NCI-H1417 treated with DMSO at 0.1 percent for 48 hours (cell line): Measurements from ENCODE around the gene SLC12A4.

Source experiments
- DNase-seq: peaks from one replicate; lab custom pipeline; 2025; lab: John Stamatoyannopoulos, UW

The SLC12A4 gene

DNA sequence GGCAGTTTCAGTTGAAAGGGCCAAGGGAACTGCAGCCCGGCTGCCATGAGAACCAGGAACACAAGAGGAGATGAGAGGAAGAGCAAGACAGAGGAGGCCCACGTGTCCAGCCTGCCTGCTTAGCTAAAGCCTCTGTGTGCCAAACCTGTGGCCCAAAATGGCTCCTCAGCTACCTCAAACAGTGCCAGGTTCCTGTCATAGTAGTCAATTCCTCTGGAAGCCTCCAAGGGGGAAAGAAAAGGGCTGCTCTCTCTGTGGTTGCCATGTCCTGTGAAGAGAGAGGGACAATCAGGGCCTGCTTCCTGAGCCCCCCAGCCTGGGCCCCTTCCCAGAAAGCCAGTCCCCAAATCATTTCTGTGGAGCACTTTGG, 5.2 kb downstream of the SLC12A4 start:
- DNase-seq, result no peak

- no peak for DNase-seq
Observed at GRCh38 chr16:67962135-67962534, 6.3 kb downstream of the SLC12A4 start.

GRCh38 chr16:67961551-67961957, 6.9 kb downstream of the SLC12A4 start:
- DNase-seq, result peak; percentile 82

DNA sequence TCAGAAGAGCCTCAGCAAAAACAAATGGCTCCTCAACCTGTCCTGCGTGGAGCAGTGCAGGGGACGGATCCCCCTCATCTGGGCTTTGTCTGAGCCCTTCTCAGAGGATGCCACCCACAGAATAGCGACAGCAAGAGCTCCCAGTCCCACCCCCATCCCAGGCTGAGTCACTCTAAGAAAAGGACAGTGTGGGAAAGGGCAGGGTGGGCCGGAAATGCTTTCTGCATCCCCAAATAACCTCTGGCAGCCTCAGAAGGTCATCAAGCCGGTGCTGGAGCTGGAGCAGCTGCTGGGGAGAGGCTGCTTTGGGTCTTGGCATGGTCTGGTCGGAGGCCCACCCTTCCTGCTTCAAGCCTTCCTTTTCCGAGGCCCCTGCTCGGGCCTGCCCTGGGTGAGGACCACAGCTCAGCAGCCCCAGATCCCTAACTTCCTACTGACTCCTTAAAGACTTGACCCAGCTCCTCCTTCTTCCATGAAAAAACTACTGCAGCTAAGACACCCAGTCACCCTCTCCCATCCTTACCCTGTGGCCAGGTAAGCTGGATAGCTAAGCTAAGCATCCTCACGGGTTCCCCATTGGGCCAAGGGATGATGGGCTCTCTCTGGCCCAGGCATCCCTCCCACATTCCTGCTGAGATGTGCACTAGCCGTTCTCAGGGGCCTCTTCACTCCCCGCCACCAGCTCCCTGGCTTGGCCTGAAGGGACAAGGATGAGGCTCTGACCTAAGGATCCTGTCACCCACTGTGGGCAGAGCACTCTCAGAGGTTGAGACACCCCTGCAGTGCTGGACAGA, 8.7 kb downstream of the SLC12A4 start:
- DNase-seq, result no peak

GRCh38 chr16:67957622-67958021, 10.8 kb downstream of the SLC12A4 start:
- no peak for DNase-seq

GRCh38 chr16:67954421-67955196, 13.8 kb downstream of the SLC12A4 start:
- no peak for DNase-seq

GRCh38 chr16:67953641-67954375, 14.6 kb downstream of the SLC12A4 start:
- DNase-seq, result no peak

DNA sequence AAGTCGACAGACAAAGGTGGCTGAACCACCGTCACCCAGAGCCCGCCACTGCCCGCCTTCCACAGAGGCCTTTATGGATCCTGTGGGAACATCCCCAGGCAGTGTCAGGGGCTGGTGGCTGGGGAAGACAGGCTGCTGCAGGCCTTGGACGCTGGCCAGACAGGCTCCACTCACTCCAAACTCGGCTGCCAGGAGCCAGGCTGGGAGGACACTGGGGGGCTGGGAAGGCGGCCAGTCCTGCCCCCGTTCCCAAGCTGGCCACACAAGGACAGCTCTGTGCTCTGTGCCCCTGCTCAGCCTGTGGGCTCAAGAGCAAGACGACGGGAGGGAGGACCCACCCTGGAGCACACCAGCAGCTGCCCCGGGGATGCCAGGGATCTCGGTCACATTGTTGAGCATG, 17.0 kb downstream of the SLC12A4 start:
- DNase-seq, result no peak

GRCh38 chr16:67950335-67950843, 18.0 kb downstream of the SLC12A4 start:
- DNase-seq, result no peak

- DNase-seq, result no peak
Observed at GRCh38 chr16:67949645-67950044, 18.8 kb downstream of the SLC12A4 start.

- DNase-seq, result no peak
Observed at GRCh38 chr16:67948015-67948414, 20.4 kb downstream of the SLC12A4 start.

DNA sequence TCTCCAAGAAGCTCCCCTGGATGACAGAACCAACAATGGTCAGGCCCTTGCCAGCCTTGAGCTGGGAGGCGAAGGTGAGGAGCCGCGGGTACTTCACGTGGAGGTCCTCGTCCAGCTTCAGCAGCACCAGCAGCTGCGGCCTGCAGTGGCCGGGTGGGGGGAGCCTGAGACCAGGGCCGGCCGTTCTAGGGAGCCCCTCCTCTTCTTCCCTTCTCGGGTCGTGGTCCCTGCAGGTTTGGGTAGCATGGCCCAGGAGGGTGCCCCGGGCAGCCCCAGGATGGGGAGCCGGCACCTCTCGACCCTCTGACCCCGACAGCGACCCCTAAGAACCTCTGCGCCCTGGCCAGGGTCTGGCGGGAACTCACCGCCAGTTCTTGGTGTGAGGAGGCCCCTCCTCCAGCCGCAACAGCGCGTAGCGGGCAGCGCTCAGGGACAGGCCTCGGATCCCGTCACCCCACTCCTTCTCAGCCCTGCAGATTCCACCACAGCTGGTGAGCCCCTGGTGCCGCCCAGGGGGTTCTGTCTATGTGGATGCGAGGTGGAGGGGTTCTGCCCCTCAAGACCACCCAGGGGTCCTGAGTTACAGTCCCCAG, 21.4 kb downstream of the SLC12A4 start:
- no peak for DNase-seq

GRCh38 chr16:67946128-67946569, 22.3 kb downstream of the SLC12A4 start:
- no peak for DNase-seq

DNA sequence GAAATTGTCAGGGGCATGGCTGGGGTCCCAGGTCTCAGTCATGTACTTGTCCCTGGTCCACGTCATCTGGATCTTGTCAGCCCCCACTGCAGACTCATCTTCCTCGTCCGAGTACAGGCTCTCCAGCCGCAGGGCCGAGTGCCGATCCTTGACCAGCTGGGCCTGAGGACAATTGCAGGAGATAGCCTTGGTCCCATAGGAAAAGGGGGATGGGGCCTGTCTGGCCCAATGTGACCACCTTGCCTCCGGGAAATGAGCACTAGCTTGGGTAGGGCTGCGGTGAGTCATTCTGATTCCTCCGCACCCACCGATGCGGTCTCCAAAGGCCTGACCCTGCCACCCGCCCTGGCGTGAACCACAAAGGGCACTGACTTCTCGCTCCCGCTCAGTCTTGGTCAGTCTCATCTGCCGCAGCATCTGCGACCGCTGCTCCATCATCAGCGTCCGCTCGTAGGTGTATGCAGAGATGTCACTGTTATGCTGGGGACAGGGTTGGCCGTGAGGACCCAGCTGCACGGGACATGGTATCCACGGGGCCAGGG, 23.0 kb downstream of the SLC12A4 start:
- no peak for DNase-seq

DNA sequence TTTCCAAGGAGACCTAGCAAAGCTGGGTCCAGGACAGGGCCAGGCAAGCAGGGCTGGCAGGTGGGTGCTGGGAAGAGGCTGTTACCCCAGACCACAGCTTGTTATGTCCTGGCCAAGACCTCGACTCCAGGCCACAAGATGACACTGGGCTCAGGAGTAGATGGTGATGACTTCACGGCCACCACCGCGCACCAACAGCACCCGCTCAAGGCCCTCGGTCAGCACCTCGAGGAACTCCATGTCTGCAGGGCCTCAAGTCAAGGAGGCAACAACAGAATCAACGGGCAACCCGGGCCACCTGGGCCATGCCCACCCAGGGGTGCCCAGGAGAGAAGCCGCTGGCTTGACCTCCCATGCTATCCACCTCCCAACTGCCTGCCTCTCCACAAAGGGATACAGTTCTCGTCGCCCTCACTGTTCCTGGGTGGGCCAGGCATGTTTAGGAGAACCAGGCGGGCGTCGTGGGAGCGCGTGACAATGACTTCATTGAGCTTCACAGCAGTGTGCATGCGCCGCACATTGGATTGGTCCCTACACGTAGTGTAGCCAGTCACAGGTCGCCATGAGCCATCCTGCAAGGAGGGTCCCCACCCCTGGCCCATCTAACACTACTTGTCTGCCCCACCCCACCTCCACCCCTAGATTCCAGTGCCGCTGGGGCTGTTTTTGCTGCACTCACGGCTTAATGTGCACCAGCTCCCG, 23.6 kb downstream of the SLC12A4 start:
- no peak for DNase-seq

- DNase-seq, result no peak
Observed at GRCh38 chr16:67943619-67944504, 24.6 kb downstream of the SLC12A4 start, which contains the start of gene LCAT. LCAT (minus strand) TSS chr16:67944120; CDS start chr16:67944101, 19 bp downstream.

GRCh38 chr16:67943256-67943618, 25.2 kb downstream of the SLC12A4 start:
- no peak for DNase-seq

- DNase-seq, result no peak
Observed at GRCh38 chr16:67942510-67943255, 25.8 kb downstream of the SLC12A4 start.

DNA sequence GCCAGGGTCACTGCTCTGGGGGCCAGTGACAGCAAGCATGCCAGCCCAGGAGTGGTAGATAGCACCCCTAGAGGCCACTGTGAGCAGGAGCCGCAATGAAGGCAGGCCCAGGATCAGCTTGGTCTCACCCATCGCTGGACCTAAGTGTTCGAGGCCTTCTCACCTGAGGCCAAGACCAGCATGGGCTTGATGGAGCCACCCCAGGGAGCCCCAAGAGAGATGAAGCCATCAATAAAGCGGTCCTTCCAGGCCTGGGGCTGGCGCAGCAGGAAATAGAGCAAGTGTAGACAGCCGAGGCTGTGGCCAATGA, 26.3 kb downstream of the SLC12A4 start:
- no peak for DNase-seq
